GM18519 (cell line): ENCODE measurements around the gene MN1.

ENCODE experiments used
- ATAC-seq: cut with Tn5 transposase; IDR thresholded peaks from one replicate; pipeline ENCODE4 v1.9.1; 2021; ENCODE audit warnings: mild to moderate bottlenecking, moderate library complexity; ENCODE audit not compliant: unreplicated experiment, low FRiP score

The MN1 gene

DNA sequence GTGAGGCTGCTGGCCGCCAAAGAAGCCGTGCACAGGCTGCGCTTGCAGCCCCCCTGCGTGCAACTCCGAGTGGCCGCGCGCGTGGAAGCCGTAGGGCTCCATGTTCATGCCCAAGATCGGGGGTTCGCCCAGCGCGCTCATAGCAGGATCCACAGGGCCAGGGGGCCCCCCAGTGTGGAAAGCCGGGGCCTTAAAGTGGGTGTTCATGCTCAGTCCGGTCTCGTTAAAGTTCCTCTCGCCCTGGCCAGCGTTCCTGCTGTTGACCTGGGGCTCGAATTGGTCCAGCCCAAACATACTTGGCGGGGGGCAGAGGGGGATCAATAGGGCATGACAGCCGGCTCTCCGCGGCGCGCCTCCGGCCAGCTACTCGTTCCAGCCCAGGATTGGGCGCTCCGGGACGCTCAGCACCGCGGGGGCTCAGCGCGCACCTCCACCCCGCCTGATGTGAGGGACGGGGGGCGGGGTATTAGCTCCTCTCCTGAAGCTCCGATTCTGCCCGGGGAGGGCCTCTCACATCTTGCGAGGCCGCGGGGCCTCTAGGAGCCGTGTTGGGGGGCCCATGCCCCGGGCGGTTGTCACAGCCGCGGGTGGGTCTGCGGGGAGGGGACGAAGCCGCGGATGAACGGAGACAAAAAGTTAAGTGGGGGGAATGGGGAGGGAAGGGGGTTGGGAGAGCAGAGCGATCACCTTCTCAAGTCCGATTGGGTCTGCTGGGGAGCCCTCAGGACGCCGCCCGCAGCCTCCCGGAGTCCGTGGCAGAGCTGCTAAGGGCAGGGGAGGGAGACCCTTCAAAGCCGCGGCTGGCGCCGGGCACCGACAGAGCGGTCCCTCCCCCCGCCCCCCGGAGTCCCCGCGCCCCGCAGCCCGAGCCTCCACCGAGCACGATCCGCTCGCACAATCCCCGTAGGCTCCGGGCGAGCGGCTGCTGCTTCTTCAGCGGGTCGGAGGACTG lies 1.0 kb downstream of the MN1 start:
- ATAC-seq = no peak

GRCh38 chr22:27799827-27800249 lies 1.7 kb downstream of the MN1 start:
- ATAC-seq = no peak

DNA sequence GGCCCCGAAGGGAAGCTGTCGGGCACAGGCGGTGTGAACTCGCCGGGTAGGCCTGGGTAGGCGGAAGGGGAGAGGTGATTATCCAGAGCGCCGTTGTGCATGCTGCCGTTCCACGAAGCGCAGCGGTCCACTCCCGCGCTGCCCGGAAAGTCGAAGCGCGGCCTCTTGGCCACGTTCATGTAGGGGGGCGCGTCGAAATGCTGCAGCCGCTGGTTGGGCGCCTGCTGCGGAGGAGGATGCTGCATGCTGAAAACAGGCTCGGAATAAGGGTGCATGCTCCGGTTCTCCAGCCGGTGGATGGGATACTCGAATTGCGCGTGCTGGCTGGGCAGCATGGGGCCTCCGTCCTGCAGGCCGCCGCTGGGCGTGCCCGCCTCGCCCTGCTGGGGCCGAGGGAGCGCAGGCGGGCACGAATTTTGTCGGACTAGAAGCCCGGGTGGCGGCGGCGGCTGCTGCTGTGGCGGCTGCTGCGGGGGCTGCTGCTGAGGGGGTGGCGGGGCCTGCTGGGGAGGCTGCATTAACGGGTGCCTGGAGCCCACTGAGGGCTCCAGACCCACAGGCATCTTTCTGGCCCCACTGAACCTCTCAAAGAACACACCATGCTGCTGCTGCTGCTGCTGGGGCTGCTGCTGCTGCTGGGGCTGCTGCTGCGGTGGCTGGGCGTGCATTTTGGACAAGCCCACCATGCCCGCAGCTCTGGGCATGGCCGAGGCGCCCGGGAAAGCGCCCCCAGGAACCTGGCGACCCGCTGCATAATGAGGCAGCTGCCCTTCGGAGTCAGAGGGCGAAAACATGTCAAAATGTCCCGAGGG lies 2.3 kb downstream of the MN1 start:
- no peak for ATAC-seq

DNA sequence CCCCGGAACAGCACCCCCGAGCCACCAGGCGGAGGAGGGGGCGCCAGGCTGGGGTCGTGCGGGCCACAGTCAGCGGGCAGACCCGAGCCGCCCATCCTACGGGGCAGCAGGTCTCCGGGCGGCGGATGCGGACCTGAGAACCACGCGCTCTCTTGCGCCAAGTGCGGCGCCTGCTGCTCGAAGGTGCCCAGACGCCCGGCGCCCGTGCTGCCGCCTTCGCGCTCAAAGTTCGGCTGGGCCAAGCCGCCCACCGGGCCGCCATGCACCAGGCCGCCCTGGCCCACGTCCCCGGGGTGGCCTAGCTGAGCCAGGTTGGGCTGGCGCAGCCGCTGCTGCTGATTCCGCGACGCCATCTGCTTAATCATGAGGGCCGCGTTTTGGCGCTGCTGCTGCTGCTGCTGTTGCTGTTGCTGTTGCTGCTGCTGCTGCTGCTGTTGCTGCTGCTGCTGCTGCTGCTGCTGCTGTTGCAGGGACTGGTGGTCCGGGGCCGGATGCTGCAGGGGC lies 3.0 kb downstream of the MN1 start:
- no peak for ATAC-seq

GRCh38 chr22:27797520-27798391 lies 3.8 kb downstream of the MN1 start:
- no peak for ATAC-seq

DNA sequence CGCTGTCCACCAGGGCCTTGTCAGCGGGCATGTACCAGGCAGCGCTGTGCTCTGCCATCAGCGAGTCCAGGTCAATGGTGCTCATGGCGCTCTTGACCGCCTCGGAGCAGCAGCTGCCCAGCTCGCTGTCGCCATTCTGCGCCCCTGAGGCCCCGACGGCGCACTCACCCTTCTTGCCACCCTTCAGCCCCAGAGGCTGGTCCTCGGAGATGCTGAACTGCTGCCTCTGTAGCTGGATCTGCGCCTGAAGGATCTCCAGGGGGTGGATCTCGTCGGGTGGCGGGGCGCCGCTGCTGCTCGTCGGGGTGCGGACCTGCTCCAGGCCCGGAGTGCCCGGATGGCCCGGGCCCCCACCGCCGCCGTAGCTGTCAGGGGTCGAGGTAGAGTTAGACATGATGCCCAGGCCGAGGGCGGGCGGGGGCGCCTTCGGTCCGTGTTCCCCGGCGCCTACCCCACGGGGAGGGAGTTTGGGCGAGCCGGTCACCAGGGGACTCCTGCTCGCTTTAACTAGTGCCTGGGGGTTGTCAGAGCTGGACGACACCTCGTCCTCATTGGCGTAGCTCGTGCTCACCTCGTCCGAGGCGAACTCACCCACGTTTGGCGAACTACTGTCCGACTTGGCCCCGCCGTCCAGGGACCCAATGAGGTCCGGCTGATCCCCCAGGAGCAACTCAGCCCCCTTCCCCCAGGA lies 4.6 kb downstream of the MN1 start:
- ATAC-seq = no peak

- ATAC-seq = no peak
Measured at GRCh38 chr22:27795696-27796517, 5.6 kb downstream of the MN1 start.

DNA sequence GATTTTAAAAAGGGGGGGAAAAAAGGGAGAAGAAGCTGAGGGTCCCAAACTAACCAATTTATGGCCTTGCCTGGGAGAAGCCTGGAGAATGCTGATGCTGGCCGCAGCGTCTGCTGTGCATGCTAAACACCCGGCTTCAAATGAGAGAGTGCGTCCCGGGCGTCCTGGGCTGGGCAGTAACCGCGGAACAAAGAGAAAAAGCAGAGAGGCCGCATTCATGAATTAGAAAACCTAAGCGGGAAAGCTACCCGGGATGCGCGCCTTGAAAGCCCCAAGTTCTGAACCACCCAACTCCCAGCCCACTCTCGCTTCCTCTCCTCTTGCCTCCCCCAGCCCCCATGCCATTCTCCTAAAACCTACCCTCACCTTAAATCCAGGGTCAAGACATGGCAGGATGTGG lies 6.5 kb downstream of the MN1 start:
- ATAC-seq = no peak

- ATAC-seq = no peak
Measured at GRCh38 chr22:27794226-27794625, 7.3 kb downstream of the MN1 start.

DNA sequence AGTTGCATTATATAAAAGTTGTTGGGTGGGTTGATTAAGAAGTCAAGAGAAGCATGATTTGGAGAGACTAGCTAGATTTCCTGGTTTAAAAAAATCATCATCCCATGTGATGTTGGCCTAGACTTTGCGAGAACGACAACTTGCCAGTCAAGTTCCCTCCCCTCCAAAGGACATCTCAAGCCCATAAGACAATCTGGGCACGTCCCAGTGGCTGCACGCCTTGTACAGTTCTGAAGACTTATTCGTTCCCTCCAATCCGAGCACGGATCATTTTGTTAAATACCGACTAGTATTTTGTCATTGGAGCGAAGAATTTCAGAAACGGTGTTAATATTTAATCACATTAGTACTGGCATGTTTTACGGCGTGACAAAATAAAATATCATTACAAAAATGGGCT lies 8.0 kb downstream of the MN1 start:
- ATAC-seq = no peak

DNA sequence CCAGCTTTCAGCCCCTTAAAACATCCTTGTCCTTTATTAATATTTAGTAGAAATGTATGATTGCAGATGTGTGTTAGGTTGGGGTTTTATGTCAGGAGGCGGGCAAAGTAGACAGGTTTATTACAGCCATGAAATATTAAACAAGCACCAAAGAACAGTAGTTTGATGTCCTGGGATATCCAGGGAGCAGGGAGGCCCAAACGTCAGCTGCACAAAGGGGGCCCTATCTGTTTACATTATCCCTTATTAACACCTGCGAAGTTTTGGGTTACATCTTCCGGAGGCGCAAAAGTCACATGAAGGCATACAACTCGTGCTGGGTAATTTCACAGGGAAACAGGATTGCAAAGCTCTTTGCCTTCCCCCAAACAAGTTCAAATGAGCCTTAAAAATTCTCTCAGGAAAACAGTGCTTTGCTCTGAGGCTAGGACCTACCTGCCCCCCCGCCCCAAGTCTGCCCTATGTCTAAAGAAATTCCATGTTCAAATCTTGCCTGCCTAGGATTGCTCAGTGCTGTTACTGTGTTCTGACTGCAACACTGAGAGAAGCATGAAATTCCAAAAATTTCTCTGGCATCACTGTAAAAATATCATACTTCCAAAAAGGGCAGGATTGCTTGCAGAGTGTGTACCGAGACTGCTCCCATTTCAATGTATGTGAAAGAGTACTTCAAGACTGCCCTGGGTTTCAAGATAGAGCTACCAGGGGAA lies 8.9 kb downstream of the MN1 start:
- ATAC-seq = no peak

DNA sequence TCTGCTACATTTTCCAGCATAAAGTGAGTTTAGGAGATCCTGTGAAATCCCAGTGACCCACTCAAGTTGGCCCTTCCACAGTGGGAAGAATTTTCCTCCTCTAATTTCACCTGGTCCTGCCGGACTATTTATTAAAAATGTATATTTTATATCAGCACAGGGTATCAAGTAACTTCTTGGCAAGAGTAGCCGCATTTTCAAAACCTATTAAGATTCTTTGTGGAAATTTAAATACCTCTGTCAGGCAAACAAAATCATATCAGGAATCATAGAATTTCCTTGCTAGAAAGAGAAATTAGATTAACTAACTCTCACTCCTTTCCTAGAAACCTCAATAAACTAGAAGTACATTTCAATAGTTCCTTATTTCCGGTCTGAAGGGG lies 9.7 kb downstream of the MN1 start:
- no peak for ATAC-seq

GRCh38 chr22:27791159-27791858 lies 10.2 kb downstream of the MN1 start:
- no peak for ATAC-seq

- ATAC-seq = no peak
Measured at GRCh38 chr22:27790376-27791158, 11.0 kb downstream of the MN1 start.

- ATAC-seq = no peak
Measured at GRCh38 chr22:27788500-27789288, 12.9 kb downstream of the MN1 start.

GRCh38 chr22:27786965-27787364 lies 14.6 kb downstream of the MN1 start:
- ATAC-seq = no peak
